DND-41 (cell line): ENCODE data around the gene TBC1D22A.

Experiments
- EZH2 ChIP-seq: IDR thresholded peaks from 3 replicates; pipeline ENCODE4 v1.6.1; 2012; ENCODE audit warnings: borderline replicate concordance, low read depth, mild to moderate bottlenecking, moderate library complexity, low read length, inconsistent platforms; ENCODE audit not compliant: severe bottlenecking
- TF ChIP-seq, protein P1 (sequence below): IDR thresholded peaks from 2 replicates; pipeline ENCODE4 v1.5.1; 2012; ENCODE audit warnings: borderline replicate concordance, low read length, moderate library complexity, mild to moderate bottlenecking; ENCODE audit not compliant: poor library complexity, severe bottlenecking; ENCODE audit errors: extremely low read depth

DNA sequence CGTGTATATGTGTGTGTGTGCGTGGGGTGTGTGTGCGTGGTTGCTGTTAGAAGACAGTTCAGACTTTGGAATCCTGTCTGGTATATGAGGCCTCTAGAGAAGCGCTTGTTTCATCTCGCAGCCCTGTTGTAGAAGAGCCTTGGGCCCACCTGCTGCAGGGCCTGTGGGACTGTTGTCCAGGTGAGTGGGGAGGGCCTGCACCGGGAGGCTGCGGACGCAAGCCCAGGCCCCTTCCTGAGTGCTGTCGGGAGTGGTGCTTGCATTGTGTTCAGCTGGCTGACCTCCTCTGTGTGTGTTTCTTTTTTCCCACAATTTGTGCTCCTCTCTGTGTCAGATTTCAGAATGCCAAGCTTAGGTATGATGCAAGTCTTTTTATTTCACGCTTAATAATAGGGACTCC lies 128.4 kb downstream of the TBC1D22A start:
- TF ChIP-seq, protein P1, sequence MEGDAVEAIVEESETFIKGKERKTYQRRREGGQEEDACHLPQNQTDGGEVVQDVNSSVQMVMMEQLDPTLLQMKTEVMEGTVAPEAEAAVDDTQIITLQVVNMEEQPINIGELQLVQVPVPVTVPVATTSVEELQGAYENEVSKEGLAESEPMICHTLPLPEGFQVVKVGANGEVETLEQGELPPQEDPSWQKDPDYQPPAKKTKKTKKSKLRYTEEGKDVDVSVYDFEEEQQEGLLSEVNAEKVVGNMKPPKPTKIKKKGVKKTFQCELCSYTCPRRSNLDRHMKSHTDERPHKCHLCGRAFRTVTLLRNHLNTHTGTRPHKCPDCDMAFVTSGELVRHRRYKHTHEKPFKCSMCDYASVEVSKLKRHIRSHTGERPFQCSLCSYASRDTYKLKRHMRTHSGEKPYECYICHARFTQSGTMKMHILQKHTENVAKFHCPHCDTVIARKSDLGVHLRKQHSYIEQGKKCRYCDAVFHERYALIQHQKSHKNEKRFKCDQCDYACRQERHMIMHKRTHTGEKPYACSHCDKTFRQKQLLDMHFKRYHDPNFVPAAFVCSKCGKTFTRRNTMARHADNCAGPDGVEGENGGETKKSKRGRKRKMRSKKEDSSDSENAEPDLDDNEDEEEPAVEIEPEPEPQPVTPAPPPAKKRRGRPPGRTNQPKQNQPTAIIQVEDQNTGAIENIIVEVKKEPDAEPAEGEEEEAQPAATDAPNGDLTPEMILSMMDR: no peak
- TF ChIP-seq EZH2: no peak
